GM19351 (cell line): ENCODE measurements around the gene CRY2.
A peak's percentile ranks its signal among the peaks of the same experiment; 100 is the strongest.

Source experiments
- ATAC-seq: cut with Tn5 transposase; IDR thresholded peaks from one replicate; pipeline ENCODE4 v1.9.1; 2021; ENCODE audit warnings: mild to moderate bottlenecking, moderate library complexity; ENCODE audit not compliant: unreplicated experiment

The CRY2 gene

DNA sequence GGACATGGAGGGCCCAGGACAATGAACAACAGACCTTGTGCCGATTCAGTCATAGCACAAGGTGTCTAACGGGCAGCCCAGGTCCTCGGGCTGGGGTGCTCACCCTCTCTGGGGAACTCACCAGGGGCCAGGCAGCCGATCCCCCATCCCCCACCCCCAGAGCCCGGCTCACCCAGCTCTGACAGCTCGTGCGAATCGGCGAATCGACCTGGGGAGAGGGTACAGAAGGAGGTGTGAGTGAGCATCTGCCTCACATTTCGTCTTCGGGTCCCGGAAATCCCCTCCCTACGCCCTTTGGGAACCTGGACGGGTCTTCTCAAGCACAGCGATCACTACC, 70.0 kb downstream of the CRY2 start:
- no peak for ATAC-seq

DNA sequence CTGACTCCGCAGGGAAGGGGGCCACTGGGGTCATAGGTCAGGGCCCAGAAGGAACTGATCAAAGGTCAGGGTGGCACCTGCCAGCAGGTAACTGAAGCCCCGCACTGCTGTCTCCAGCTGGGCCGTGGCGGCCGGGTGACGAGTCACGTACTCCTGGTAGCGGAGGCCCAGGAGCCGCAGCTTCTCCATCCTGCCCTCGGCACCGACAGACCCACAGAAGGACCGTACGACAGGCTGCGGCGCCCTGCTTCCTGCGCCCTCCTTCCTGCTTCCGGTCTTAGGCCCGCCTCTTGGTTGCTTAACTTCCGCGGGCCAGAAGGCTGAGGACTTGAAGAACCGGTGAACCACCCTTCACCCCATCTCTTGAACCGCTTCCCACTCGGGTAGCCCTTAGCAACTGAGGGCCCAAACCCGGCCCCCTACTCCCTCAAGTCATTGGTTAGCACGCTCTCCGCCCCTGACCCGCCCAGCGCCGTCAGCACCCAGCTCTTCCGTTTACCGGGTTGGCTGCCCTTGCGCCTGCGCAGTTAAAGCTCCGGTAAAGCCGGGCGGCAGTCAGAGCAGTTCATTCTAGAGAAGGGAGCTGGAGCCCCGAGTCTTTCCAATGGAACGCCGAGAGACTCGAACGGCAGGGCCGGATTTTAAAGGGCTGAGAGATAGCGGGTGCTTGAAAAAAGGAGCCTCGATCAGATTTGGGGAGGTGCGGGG, 70.5 kb downstream of the CRY2 start, which contains the start of gene PEX16:
Gene PEX16, minus strand, starts transcription at position 255 of the 708 bp plus-strand sequence. Its CDS starts 66 bp downstream, at position 189.
- peak; percentile 84 for ATAC-seq

DNA sequence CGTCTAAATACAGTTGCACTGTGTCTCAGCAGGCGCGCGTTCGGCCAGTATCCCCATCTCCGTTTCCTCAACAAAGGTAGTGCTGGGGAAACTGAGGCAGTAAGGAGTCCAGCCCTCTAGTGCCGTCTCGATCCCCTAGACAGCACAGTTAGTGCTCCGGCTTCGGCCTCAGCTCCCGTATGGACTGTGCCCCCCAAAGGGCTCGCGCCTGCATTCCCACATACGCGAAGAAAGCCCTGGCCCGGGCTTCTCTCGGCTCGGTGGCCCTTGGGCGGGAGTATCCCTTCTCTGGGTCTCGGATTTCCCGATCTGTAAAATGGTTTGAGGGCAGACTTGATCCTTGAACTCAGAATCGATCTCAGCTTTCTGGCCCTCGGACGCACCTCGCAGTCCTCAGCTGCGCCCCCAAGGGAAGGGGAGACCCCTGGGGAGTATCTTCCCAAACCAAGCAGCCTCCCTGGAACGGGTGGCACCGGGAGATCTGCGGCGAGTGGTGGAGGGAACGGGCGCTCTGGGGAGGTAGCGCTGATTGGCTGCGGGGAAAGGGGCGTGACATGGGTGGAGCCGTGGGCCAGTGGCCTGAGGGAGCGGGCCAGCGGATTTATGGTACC, 71.2 kb downstream of the CRY2 start:
- peak; percentile 44 for ATAC-seq

DNA sequence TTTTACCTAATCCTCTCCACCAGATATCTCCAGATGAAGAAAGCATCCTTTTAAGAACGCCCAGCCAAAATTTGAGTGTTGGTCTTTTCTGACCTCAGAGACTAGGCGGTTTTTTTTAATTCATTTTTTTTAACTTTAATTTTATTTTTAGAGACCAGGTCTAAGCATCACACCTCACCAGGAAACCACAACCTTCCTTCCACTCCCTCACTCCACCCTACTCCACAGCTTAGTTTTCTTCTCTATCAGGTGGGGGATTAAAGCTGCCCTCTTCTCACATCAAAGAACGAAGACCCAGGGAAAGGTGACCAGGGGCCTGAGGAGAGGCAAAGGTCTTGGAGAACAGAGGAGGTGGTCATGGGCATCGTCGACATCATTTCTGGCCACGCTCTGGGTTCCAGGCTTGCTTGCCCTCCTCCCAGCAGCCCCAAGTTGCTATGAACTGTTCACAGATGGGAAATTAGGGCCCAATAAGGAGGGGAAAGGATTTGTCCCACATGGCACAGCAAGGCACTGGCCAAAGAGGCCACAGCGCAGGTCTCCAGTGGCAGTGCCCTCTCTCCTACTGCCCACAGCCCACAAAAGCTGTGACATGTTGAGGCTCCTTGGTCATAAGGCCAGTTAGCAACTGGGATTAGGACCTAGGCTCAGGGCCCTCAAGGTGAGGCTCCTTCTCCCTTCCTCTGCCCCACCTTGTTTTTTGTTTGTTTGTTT, 71.8 kb downstream of the CRY2 start:
- no peak for ATAC-seq

DNA sequence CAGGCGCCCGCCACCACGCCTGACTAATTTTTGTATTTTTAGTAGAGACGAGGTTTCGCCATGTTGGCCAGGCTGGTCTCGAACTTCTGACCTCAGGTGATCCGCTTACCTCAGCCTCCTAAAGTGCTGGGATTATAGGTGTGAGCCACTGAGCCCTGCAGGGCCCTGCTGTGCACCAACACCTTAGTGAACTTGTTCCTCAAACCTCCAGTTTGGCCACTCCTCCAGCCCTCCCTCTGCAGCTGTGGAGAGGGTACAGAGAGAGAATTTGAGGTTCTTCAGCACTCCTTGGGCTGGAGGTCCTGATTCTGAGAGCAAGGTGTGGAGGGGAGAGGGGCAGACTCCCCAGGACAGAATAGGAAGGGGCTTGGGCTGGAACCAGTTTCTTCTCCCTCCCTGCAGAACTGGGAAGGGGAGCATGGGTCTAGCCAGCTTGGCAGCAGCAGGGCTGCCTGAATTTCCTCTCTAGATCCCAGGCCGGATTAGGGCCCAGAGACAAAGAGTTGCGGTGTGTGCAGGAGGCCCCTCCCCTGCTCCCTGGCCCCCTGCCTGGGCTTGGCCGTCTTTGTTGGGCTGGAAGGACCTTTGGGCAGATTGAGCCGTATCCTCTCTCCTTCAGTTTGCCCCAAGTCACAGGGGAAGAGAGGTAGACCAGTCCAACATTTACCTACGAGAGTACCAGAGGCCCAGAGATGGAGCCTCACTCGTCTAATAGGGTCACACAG, 72.7 kb downstream of the CRY2 start:
- no peak for ATAC-seq

DNA sequence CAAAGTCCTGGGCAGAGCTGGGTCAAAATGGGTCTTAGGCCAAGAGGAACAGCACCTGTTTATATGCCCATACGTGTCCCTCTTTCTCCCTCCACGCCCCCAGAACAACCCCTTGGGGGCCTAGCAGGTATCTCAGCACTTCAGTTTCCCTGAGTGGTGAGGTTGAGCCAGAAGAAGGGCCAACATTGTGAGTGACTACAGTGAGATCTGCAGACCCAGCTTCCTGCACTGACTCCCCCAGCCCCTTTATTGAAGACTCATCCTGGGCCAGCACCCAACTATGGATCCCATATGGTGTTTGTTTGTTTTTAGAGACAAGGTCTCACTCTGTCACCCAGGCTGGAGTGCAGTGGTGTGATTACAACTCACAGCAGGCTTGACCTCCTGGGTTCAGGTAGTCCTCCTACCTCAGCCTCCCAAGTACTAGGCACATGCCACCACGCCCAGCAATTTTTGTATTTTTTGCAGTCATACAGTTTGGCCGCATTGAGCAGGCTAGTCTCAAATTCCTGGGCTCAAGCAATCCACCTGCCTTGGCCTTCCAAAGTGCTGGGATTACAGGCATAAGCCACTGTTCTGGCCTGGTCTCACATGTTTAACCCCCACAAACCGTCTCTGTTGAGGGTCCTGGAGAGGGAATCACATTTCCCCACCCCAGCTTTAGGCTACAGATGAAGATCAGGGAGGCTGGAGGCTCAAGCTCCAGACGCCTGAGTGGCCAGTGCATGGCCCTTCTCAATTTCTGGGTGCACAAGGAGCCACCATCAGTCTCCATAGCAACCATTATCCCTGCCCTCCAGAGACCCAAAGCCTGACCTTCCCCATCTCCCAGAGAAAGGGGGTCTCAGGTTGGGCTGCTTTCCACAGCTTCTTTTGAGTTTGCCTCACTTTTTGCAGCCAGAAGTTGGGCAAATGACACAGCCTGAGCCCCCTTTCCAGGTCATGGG, 73.5 kb downstream of the CRY2 start:
- no peak for ATAC-seq

DNA sequence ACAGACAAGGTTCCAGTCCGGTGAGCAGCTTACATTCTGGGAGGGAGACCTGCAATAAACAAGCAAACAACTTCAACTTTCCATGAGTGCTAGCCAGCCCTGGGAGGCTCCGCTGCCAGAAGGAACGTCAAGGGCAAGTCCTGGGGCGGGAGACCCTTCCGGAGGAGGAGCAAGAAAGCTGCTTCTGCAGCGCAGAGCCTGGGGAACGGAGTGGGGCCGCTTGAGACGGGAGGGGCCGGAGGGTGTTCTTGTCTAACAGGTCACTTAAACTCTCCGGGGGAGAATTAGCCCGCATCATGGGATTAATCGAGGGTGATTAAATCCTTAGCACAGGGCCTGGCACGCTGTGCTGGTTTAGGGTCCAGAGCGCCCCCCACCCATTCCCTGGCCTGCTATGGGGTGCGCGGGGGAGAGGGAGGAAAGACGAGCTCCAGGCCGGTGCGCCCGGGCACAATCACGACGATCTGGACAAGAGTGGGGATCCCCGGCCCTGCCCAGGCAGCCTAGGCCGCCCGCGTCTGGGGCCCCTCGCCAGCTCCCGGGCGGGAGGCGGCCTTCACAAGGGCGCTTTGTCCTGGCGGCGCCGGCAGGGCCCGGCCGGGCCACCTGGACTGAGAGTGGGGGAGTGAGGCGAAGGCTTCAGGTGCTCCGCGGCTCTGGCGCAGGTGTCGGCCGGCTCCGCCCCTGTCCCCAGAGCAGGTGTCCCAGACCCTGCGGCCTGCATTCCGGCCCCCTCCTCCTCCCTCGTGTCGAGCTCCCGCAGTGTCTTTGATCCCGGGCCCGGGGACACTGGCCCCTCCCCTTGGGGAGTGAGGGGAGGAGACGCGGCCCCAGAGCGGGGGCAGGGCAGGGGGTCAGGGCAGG, 74.5 kb downstream of the CRY2 start:
- no peak for ATAC-seq

DNA sequence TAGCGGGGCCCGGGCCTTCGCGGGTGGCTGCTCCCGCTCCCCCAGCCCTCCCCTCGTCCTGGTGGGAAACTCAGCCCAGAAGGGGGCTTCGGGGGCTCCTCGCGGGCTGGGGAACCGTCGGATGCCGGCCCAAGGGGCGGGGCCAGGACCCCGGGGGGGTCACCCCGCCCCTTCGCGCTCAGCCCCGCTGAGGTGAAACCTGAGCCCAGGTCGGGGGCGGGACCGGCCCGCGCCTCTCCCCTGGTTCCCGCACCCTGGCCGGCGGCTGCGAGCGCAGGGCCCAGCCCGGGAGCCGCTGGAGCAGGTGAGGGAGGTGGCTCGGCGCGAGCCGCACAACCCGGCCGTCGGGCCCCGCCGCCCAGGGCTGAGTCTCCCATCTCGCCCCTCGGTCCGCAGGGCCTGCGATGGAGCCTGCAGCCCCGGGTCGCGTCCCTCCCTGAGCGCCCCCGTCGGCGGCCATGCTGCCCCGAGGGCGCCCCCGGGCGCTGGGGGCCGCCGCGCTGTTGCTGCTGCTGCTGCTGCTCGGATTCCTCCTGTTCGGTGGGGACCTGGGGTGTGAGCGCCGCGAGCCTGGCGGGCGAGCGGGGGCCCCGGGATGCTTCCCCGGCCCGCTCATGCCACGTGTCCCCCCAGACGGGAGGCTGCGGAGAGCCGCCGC, 75.3 kb downstream of the CRY2 start, which contains the start of gene LARGE2:
Gene LARGE2, plus strand, starts transcription at position 232 of the 658 bp plus-strand sequence. Its CDS starts 227 bp downstream, at position 459.
- no peak for ATAC-seq

DNA sequence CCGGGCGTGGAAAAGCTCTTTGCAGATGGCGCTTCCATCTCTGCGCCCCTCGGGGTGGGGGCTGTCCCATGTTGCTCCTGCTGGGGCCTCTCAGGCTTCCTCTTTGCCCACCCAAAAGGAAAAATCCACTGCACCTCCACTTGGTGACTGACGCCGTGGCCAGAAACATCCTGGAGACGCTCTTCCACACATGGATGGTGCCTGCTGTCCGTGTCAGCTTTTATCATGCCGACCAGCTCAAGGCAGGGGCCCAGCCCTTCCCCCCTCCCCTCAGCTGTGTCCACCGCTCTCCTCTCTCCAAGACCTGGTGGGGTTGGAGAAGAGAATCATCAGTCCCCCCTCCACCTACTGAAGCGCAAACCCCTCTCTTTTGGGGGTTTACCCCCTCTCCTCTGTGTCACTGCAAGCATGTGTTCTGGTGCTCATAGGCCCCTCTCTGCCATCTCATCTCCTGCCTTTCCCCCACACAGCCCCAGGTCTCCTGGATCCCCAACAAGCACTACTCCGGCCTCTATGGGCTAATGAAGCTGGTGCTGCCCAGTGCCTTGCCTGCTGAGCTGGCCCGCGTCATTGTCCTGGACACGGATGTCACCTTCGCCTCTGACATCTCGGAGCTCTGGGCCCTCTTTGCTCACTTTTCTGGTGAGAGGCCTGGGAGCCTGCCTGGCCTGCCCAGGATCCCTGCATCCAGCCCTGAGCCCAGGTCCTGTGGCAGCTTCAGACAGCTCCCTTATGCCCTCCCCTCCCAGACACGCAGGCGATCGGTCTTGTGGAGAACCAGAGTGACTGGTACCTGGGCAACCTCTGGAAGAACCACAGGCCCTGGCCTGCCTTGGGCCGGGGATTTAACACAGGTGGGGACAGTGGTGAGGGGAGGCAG, 77.0 kb downstream of the CRY2 start:
- ATAC-seq, result no peak

DNA sequence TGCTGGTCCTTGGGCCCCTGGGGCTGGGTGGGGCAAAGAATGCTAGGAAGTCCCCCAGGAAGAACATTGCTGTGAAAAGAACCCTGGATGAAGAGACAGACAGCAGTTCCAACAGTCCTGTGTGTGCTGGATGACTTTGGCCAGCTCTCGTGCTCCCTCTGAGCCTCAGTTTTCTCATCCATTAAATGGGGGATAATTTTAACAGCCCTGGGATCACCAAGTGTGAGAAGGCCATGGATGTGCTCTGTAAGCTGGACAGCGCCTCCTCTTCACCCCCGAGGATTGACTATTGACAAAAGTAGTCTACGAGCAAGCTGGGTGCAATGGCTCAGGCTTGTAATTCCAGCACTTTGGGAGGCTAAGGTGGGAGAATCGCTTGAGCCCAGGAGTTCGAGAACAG, 77.7 kb downstream of the CRY2 start:
- no peak for ATAC-seq

DNA sequence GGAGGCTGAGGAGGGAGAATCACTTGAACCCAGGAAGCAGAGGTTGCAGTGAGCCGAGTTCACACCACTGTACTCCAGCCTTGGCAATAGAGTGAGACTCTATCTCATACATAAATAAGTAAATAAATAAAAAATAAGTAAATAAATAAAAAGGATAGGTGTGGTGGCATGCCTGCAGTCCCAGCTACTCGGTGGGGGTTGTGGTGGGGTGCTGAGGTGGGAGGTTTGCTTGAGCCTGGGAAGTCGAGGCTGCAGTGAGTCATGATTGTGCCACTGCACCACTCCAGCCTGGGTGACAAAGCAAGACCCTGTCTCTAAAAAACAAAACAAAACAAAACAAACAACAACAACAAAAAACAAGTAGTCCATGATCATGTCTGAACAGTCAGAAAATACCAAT, 78.3 kb downstream of the CRY2 start:
- ATAC-seq, result no peak

DNA sequence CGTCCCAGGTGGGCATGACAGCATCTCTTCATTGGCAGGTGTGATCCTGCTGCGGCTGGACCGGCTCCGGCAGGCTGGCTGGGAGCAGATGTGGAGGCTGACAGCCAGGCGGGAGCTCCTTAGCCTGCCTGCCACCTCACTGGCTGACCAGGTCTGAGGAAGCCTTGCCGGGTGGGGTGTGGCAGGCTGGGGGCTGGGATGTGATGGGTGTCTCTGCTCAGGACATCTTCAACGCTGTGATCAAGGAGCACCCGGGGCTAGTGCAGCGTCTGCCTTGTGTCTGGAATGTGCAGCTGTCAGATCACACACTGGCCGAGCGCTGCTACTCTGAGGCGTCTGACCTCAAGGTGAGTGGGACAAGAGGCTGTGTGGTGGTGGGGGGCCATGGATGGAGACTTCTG, 78.7 kb downstream of the CRY2 start:
- no peak for ATAC-seq

DNA sequence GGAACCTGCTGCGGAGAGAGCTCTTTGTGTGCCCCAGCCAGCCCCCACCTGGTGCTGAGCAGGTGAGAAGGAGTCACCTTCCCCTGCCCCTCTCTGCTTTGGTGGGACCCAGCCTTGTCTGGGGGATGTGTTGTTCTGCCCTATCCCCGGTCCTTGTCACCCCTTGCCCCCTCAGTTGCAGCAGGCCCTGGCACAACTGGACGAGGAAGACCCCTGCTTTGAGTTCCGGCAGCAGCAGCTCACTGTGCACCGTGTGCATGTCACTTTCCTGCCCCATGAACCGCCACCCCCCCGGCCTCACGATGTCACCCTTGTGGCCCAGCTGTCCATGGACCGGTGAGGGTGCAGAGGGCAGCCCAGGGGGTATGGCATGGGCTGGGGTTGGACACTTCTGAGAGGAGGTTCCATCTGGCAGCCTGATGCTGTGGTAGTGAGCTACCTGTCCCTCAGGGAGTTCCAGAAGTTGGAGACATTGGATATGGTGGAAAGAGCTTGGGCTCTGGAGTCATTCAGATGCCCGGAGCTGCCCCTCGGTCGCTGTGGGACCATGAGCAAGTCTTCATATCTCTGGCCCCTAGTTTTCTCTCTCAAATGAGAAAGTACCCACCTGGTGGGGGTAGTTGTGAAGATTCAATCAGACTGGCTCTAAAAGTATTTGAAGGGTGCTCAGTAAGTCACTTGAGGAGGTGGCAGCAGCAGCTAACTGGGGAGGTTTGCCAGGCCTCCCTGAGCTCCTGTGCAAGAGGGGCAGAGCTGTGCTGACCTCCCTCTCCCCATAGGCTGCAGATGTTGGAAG, 79.5 kb downstream of the CRY2 start:
- ATAC-seq, result no peak

DNA sequence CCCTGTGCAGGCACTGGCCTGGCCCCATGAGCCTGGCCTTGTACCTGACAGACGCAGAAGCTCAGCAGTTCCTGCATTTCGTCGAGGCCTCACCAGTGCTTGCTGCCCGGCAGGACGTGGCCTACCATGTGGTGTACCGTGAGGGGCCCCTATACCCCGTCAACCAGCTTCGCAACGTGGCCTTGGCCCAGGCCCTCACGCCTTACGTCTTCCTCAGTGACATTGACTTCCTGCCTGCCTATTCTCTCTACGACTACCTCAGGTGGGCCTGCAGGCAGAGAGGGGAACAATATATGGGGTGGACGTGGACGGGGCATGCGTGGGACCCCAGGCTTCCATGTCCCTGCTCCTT, 80.0 kb downstream of the CRY2 start:
- no peak for ATAC-seq

DNA sequence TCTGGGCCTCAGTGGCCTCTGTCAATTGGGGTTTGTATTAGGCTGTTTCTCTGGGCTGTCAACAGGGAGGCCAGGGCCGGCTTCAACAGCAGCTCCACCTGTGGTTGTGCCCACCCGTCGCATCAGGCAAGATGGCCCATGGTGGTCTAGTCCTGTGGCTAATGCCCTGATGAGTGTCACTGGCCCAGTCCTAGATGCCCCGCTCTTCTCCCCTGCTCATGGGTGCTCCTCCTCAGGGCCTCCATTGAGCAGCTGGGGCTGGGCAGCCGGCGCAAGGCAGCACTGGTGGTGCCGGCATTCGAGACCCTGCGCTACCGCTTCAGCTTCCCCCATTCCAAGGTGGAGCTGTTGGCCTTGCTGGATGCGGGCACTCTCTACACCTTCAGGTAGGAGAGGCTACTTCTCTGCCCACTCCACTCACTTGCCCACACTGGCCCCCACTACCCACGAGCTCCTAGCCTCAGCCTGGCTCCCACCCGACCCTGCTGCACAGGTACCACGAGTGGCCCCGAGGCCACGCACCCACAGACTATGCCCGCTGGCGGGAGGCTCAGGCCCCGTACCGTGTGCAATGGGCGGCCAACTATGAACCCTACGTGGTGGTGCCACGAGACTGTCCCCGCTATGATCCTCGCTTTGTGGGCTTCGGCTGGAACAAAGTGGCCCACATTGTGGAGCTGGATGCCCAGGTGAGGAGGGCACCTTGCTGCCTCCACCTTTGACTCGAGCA, 80.6 kb downstream of the CRY2 start:
- no peak for ATAC-seq

DNA sequence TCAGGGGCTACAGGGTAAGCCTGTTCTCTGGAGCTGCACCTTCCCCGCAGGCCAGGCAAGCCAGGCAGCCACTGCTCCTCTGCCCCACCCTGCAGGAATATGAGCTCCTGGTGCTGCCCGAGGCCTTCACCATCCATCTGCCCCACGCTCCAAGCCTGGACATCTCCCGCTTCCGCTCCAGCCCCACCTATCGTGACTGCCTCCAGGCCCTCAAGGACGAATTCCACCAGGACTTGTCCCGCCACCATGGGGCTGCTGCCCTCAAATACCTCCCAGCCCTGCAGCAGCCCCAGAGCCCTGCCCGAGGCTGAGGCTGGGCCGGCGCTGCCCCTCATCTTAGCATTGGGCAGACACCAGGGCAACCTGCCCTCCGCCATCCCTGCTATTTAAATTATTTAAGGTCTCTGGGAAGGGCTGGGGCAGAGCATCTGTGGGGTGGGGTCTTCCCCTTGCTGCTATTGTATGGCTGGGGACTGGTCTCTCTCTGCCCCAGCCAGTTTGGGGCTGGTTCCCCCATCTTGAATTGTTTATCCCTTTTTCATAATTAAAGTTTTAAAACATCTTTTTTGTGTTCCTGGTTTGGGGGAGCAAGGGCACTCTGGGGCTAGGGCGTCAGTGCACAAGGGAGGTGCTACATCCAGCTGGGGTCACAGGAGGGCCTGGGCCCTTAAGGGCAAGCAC, 81.4 kb downstream of the CRY2 start:
- no peak for ATAC-seq
